HG03575 (cell line): ENCODE data around the gene CRTAC1.

Source experiments
- ATAC-seq: cut with Tn5 transposase; IDR thresholded peaks from one replicate; pipeline ENCODE4 v1.9.1; 2021; ENCODE audit not compliant: unreplicated experiment, insufficient number of reproducible peaks, low FRiP score; ENCODE audit errors: extremely low read depth

CRTAC1 gene

DNA sequence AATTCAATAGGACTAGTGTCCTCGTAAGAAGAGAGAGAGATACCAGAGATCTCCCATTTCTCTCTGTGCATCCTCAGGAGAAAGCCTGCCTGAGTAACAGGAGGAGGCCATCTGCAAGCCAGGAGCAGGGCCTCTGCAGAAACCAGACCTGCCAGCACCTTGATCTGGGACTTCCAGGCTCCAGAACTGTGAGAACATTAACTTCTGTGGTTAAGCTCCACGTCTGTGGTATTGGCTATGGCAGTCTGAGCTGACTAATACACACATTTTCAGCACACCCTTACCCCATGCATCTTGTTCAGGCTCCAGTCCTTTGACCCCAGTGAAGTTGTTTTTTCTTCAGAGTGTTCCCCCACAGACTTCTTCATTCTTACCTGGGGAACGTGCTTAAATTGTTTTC is 3.1 kb upstream of the CRTAC1 start:
- ATAC-seq = no peak

DNA sequence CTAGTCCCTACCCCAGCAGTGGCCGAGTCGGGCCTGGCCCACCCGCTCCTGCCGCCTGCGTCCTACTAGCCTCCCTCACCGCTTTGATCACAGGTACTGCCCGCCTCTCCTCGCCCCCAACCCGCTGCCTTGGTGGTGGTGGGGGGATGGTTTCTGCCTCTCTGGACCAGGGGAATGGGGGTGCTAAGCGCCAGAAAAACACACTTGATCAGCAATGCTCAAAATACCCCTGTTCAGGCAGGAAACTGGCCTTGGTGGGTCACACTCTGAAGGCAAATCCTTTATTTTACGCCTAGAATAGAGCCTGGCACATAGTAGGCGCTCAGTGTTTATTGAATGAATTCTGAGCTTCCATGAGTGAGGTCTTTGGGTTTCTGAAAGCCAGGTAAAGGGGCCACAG is 1.0 kb upstream of the CRTAC1 start:
- ATAC-seq = no peak

GRCh38 chr10:98030991-98031431 is 590 bp upstream of the CRTAC1 start:
- ATAC-seq = no peak

DNA sequence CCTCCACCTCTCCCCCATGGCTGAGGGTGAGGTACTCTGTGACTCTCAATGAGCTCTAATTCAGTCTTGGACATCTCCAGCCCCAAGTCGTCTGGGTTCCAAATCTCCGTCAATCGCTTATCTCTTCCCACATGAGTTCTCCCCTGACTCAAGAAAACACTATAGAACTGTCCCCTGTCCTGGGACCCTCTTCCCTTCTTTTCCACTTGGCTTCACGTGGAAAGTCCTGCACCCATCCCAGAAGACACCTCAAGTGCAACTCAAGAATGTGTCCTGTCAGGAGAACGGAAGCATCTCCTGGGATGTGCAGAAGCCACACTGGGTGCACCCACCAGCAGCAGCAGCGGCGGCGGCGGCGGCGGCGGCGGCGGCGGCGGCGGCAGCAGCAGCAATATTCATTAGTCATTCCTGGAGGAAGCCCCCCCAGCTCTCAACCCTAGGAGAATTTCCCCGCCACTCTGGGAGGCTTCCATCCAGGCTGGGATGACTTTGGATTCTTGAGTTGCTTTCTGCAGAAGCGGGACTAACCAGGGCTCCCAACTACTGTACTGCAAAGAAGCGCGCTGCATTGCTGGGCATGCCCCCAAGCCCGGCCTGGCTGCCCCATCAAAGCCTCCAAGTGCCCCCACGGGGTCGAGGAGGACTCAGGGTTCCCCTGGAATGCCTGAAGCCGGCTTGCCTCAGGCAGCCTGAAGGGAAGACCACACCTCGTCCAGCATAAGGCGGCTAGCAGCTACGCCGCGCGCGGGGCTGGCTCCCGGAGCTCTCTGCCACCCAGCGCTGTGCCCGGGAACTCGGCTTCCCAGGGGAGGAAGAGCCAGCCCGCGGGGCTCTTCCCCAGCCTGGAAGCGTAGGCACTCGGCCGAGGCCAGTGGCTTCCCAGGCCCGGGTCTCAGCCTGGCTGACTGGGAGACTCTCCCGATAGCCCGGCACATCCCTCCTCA is 1.0 kb downstream of the CRTAC1 start:
- no peak for ATAC-seq

DNA sequence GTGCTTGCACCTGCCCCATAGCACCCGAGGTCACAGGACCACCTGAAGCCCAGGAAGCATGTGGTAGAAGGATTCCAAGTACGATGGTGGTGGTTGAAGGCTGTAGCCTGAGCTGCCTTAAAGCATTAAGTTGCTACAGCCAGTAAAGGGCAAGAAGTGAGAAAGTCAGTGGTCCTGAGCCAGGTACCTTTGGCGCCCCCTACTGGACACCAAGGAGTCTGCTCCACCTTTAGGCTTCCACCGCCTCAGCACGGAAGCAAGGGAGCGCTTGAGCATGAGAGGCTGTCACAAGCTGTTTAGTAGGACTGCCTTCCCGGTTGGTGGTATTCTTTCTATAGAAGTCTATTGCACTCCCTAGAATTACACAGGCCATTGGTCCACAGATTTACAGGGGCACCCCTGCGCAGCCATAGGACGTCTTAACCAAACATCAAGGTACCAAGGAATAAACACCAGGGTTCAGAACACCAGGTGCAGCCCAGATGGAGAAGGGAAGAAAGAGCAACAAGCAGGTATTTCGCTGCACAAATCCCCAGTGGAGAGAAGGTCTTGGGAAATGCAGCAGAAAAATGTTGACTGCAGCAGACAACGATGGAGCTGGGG is 2.2 kb downstream of the CRTAC1 start:
- ATAC-seq = no peak

GRCh38 chr10:98023024-98023423 is 7.4 kb downstream of the CRTAC1 start:
- no peak for ATAC-seq

DNA sequence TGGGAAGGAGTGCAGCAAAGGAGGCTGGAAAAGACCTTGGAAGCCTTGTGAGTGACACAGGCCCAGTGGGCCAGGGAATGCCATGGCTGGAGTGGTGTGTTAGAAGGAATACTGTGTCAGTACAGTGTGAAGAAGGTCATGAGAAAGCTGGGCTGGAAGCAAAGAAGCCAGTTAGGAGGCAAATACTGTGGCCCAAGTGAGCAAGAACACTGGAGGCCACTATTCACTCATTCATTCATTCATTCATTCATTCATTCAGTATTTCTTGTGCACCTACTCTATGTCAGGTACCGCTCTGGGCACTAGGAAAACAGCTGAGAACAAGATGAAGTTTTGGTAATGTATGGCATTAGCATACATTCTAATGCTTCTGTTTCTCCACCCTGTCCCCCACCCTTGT is 9.6 kb downstream of the CRTAC1 start:
- no peak for ATAC-seq

- ATAC-seq = no peak
Measured at GRCh38 chr10:98020254-98020653, 10.2 kb downstream of the CRTAC1 start.

DNA sequence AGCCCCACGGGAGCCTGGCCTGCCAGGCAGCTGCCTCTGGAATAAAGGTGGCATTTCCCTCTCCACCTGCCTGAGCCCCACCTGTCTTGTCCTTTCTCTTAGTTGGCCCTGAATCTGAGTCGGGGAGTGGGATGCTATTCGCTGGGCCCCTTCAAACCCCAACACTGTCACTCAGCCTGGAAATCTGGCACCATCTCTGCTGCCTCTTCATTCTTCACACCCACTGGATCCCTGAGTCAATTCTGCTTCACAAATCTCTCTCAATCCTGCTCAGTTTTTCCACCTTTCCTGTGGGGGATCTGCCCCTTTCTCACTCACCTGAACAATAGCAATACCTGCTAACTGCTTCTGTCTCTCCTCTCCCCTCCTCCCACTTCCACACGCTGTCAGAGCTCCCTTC is 10.6 kb downstream of the CRTAC1 start:
- no peak for ATAC-seq

- no peak for ATAC-seq
Measured at GRCh38 chr10:98016772-98017475, 13.5 kb downstream of the CRTAC1 start.

GRCh38 chr10:98013776-98014175 is 16.6 kb downstream of the CRTAC1 start:
- no peak for ATAC-seq

DNA sequence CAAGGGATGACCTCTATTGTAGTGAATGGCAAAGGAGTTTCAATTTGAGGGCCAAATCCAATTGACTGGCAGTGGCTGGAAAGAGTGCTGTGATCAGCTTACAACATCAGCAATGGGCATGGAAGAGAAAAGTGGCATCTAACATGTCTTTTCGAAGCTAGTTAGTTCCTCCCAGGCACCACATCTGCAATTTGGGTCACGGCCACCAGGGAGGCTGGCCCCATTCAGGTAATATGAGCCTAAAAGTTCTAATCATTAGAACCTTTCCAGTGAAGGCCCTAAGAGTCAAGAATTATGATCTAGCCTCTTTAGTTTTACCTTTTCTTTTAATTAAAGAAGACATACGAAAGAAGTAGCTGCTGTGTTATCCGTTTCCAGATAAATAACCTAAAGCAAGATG is 17.3 kb downstream of the CRTAC1 start:
- no peak for ATAC-seq

GRCh38 chr10:98012644-98013043 is 17.8 kb downstream of the CRTAC1 start:
- no peak for ATAC-seq

DNA sequence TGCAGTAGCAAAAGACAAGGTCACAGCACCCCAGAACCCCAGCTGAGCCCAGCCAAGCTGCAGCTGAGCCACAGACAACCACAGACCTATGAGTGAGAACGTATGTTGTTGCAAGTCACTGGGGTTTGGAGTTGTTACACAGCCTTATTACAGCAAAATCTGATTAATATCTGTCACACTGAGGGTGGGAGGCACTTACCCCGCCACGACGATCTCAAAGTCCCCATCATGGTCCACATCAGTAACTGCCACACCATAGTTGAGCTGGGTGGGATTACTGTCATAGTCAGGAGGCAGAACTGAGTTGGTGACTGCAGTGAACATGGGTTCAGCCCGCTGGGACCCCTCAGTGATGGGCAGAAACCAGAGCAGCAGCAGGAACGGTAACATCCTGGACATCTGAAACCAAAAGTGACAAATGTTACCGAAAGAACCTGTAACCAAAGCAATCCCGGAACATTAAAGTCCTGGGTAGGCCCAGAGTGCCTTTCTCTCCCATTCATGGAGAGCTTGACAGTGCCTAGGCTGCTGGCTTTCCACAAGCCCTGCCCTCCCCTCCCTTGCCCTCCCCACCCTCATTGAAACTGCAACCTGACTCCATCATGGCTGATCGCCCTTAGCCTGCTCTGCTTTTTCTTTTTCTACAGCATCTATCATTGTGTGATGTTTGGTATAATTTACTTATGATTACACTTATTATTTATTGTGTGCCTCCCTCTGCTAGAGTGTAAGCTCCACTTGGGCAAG is 19.3 kb downstream of the CRTAC1 start:
- no peak for ATAC-seq

- ATAC-seq = no peak
Measured at GRCh38 chr10:98006266-98006665, 24.2 kb downstream of the CRTAC1 start.

DNA sequence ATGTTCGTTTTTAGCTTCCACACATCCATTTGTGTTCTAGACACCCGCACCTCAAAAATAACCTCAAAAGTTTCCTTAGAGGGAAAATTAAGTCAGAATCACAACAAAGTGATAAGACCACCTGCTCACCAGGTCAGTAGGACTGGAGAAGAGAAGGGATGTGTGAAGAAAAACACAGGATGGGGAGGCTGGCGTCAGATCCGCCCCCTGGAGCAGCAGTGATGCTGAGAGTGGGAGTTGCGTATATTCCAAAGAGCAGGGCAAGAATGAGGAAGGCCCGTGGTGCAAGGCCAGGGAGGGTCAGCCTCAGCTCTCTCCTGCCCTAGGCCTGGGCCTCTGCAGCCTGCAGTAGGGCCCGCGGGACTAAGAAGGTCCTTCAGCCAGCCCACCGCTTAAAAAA is 28.7 kb downstream of the CRTAC1 start:
- no peak for ATAC-seq

DNA sequence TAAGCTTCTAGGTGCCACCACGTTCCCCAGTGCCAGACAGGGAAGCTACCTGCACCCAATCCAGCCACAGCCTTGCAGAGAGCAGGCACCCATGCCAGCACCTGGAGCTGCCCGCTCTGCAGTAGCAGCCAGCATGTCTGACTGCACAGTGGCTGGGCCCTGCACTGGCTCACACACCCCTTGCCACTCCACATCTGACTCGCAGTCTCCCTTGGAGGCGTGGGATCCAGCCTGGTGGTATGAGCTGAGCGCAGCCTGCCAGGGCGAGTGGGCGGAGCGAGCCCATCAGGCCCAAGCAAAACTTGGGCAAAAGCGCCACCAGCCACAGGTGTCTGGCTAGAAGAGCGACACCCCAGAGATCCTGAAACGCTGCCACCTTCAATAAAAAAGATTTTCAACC is 30.1 kb downstream of the CRTAC1 start:
- no peak for ATAC-seq

- no peak for ATAC-seq
Measured at GRCh38 chr10:97999923-98000248, 30.5 kb downstream of the CRTAC1 start.
